ENCODE results near the gene CTSZ. TPM values are rescaled to one million over a fixed set of nuclear protein-coding genes. Genes with fewer than 3 reads are reported as not detected.

The CTSZ gene
- total RNA-seq, 1 experiment from 2014 or later = 37.6 TPM

DNA sequence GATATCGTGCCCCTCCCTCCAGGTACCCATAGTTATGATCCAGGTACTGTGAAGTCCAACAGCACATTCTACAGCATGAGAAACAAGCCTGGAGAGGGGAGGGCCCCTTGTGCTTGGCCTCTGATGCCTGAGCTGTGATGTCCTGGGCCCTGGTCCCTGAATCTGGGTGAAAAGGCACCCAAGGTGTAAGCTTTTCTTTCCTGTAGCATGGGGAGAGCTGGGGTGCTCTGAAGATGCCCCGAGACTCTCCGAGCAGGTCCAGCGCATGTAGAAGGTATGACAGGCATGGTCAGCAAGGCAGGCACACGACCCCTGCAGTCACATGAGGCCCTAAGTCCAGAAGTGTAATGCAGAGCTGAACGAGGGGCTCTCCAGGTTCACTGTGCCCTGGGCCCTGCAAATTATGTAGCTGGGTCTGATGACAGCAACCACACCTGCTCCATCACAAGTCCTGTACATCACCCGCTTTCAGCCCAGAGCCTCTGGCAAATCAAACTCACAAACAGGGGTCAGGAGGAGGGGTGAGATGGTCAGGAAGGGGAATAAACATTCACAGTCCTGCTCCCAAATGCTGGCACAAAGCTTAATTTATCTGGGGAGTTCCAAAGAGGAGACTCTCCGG is 1.8 kb upstream of the CTSZ start:
- Histone ChIP-seq H2BK5ac (ENCODE audit: insufficient read length, low read length) (no peak overlapping the region), H2BK120ac (ENCODE audit: low read depth, low read length, poor library complexity, severe bottlenecking) (no peak overlapping the region), H3K4me1 (ENCODE audit: insufficient read depth, low read length) (peaks cover 7% of the 10 kb centered on the region; the same call in 1 of the 2 replicates), H3K9ac (ENCODE audit: extremely low read depth, insufficient read length, low read length) (no peak overlapping the region), H4K91ac (ENCODE audit: insufficient read length, low read depth, low read length) (no peak overlapping the region), H3K79me2 (ENCODE audit: insufficient read depth, low read length) (no peaks in the 10 kb centered on the region), H3K27ac (ENCODE audit: insufficient read length, low read depth, low read length) (no peak overlapping the region), H3K56ac (ENCODE audit: insufficient read length, low read depth, low read length) (no peak overlapping the region), H2AFZ (ENCODE audit: low read length) (no peak overlapping the region), H3K23ac (ENCODE audit: insufficient read length, low read depth, low read length) (no peak overlapping the region), H2BK20ac (ENCODE audit: low read depth, low read length, poor library complexity, severe bottlenecking) (no peak overlapping the region), H2BK12ac (ENCODE audit: insufficient read length, low read depth, low read length) (no peak overlapping the region), H4K5ac (ENCODE audit: insufficient read length, low read depth, low read length) (no peak overlapping the region), H4K8ac (replicated peaks; ENCODE audit: insufficient read length, low read depth, low read length) (no peak overlapping the region), H3T11ph (ENCODE audit: low read length) (no peak overlapping the region), H3K18ac (ENCODE audit: insufficient read length, low read depth, low read length) (no peak overlapping the region), H3K14ac (ENCODE audit: insufficient read depth, low read length) (no peak overlapping the region), H2AK5ac (ENCODE audit: insufficient read length, low read length) (no peak overlapping the region), H3K79me1 (ENCODE audit: insufficient read depth, low read depth, low read length, poor library complexity, severe bottlenecking) (no peaks in the 10 kb centered on the region), H3K9me3 (ENCODE audit: control insufficient read depth, low read depth, low read length) (no peaks in the 10 kb centered on the region), H2BK15ac (ENCODE audit: low read depth, low read length) (no peak overlapping the region), H3K23me2 (ENCODE audit: insufficient read length, low read depth, low read length, poor library complexity, severe bottlenecking) (peaks cover 3% of the 10 kb centered on the region), H3K27me3 (ENCODE audit: insufficient read depth, low read length) (no peaks in the 10 kb centered on the region), H3K4me2 (ENCODE audit: insufficient read depth, insufficient read length, low read length) (no peak overlapping the region), H4K20me1 (ENCODE audit: control insufficient read depth, insufficient read depth, insufficient read length) (no peaks in the 10 kb centered on the region), H3K4ac (ENCODE audit: low read depth, low read length) (no peak overlapping the region)
- H3K4me1 Mint-ChIP-seq = peaks cover 25 to 28% of the 10 kb centered on the region in 2 experiments
- WGBS (ENCODE audit: extremely low coverage, insufficient read length, low lambda C conversion rate) = no CpG with 5 or more reads among the region's 8 CpGs
- TF ChIP-seq, protein P1, sequence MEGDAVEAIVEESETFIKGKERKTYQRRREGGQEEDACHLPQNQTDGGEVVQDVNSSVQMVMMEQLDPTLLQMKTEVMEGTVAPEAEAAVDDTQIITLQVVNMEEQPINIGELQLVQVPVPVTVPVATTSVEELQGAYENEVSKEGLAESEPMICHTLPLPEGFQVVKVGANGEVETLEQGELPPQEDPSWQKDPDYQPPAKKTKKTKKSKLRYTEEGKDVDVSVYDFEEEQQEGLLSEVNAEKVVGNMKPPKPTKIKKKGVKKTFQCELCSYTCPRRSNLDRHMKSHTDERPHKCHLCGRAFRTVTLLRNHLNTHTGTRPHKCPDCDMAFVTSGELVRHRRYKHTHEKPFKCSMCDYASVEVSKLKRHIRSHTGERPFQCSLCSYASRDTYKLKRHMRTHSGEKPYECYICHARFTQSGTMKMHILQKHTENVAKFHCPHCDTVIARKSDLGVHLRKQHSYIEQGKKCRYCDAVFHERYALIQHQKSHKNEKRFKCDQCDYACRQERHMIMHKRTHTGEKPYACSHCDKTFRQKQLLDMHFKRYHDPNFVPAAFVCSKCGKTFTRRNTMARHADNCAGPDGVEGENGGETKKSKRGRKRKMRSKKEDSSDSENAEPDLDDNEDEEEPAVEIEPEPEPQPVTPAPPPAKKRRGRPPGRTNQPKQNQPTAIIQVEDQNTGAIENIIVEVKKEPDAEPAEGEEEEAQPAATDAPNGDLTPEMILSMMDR (conservative IDR thresholded peaks at IDR 0.05) = no peak
- peaks cover 0 to 5% (median 5%) of the 10 kb centered on the region in 3 experiments; a peak in 4 of 7 replicates for H3K36me3 Mint-ChIP-seq (ENCODE audit: insufficient read depth in 1 of 3, low read depth in 3 of 3)
- peaks cover 43% of the 10 kb centered on the region for H3K27me3 Mint-ChIP-seq (ENCODE audit: low read depth)
- DNase-seq = peak; percentile 13
- H3K4me3 Mint-ChIP-seq = no peak overlapping the region
- no peak overlapping the region for H3K27ac Mint-ChIP-seq
- no peaks in the 10 kb centered on the region for H3K9me3 Mint-ChIP-seq

Measured in H9 (cell line).